ENCODE measurements around the gene ATF6.

Gene ATF6, protein sequence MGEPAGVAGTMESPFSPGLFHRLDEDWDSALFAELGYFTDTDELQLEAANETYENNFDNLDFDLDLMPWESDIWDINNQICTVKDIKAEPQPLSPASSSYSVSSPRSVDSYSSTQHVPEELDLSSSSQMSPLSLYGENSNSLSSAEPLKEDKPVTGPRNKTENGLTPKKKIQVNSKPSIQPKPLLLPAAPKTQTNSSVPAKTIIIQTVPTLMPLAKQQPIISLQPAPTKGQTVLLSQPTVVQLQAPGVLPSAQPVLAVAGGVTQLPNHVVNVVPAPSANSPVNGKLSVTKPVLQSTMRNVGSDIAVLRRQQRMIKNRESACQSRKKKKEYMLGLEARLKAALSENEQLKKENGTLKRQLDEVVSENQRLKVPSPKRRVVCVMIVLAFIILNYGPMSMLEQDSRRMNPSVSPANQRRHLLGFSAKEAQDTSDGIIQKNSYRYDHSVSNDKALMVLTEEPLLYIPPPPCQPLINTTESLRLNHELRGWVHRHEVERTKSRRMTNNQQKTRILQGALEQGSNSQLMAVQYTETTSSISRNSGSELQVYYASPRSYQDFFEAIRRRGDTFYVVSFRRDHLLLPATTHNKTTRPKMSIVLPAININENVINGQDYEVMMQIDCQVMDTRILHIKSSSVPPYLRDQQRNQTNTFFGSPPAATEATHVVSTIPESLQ

DNA sequence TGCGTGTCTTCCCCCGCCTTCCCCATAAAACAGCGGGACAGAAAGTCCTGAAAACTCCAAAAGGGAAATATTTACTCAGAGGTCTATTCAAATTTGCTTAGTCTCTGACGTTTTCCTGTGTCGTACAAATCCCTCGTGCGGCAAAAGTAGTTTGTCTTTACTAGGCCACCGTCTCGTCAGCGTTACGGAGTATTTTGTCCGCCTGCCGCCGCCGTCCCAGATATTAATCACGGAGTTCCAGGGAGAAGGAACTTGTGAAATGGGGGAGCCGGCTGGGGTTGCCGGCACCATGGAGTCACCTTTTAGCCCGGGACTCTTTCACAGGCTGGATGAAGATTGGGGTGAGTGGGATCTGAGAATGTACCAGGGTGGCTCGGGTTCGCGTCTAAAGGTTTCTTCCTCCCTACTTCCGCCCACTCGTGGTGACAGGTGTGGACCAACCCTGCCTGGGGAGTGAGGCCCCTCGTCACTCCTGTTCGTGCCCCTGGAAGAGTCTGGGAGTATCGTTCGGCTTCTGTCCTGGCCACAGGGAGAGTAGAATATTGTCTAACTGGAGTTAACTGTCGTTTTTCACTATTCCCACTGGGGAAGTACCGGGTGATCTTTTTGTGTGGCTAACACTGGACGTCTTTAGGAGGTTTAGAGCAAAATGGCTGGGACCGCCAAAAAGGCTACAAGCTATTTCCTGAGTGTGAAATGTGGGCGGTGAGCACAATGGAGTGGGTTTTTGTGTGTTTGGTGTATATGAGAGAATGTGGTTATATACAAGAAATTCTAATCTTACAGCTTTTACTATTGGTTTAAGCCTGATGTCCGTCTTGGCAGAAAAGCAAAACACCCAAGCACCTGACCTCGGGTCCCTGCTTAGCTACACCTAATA is at the start of gene ATF6:
Gene ATF6 (plus strand): TSS at position 219 of the 880 bp plus-strand sequence. CDS start 41 bp downstream, at position 260.
- in situ Hi-C loops (cut with HindIII; ENCODE audit: low sequenced_read_pairs): no loop called here

DNA sequence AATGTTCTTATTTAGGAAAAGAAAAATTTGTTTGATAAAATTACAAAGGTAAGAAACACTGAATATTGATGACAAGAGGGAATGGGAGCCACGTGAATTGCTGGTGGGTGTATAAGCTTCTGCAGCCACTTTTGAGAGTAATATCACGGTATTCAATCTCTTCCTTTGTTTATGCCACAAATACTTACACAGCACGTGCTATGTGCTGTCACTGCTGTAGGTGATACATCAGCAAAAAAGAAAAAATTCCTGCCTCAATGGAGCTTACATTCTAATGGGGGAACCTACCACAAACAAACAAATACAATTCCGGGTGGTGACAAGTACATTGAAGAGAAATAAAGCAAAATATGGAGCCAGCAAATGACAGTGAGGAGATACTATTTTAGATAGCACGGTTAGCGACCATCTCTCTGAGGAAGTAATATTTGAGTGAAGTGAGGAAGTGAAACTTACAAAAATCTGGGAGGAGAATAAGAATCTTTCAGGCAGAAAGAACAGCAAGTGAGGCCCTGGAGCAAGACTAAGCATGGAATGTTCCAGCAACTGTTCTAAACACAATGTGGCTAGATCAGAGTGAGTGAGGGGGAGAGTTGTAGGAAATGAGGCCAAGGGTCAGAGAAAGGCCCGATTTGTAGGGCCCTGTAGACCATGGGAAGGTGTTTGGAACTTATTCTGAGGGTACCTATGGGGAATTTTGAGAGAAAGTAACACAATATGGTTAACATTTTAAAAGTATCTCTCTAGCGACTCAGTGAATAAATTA is 47.4 kb upstream of the ATF6 start:
- in situ Hi-C loops (cut with HindIII; ENCODE audit: low sequenced_read_pairs): no loop called here

DNA sequence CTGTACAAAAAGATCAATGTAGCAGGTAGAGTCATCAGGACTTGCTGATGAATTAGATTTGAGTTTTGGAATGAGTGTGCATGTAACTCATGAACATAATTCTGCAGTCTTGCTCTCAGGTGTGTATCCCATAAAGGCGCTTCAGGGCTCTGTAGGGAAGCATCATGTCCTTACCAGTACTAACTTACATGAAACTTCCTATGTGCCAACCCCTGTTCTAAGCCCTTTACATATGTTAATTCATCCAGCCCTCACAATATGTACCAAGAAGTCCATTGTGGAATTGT is 46.9 kb upstream of the ATF6 start:
- in situ Hi-C loops (cut with HindIII; ENCODE audit: low sequenced_read_pairs): no loop called here

DNA sequence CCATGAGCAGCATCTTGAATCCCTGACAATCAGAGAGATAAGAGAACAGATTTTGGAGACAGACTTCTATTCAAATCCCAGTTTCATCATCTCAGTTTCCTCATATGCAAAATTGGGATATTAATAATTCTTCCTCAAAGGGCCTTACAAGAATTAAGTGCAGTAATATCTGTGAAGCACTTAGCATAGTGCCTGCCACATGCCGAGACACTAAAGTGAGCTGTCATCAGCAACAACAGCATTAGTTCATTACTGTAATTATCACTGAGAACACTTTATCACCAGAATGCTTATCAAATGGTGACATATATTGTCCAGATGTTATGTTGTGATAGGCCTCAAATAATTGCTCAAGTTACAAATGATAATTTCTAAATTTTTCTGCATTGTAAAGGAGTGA is 45.7 kb upstream of the ATF6 start:
- in situ Hi-C loops (cut with HindIII; ENCODE audit: low sequenced_read_pairs): no loop called here

DNA sequence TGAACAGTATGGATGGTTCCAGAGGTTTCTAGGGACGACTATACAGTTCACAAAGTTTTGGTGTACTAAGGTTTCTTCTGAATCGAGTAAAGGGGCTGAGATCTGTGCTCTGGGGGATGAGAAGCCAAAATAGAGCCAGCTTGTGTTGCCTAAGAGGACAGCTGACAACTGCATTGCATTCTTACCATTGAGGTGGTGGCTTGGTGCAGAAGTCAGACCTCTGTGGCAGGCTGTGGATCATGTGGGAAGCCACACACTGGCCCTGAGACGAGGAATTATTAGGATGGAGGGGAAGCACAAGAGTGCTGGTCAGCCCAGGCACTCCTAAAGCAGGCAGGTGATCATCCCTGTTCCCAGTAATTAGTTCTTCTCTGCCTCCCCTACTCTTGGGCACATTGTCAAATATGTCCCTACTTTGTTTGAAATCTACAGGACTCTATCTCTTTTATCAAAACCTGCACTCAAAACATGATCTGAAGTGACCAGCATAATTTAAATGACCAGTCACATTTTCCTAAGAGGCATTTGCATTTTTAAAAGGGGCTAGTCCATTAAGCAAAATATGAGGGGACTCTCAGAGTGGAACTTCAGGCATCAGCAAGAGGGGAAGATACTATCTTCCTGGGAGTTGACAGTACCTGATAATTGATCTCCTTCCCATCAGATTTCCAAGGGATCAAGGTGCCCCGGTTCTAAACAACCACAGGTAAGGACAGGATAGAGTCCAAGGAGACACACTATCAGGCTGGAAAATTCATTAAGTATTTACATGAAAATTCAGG is 45.0 kb upstream of the ATF6 start, which contains the start of gene FCRLB:
Gene FCRLB (plus strand): TSS at position 589 of the 782 bp plus-strand sequence. CDS start 1,129 bp downstream, outside the sequence.
- in situ Hi-C loops (cut with HindIII; ENCODE audit: low sequenced_read_pairs): no loop called here

DNA sequence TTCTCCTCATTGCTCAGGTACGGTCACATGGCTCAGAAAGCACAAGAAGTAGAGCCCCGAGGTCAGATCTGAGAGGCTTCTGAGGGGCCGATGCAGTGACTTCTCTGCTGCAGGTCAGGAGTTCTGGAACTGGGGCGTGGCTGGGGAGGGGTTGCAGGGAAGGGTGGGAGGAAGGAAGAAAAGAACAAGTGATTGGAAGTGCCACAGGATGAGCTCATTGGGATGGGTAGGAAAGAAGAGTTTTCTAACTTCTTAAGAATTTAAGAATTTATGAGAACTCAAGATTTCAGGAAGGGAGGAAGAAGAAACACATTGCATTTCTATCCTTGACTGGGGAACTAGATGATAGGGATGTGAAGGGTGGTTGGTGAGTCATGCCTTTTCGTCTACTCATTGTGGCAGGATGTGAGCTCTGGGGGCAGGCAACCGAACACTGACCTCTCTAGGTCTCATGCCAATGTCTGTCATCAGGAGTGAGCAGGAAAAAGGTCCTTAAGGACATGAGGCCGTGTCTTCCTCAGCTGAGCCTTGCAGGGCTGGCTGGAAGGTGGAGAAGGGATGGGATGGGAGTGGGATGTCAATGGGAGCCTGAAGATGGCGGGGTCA is 44.3 kb upstream of the ATF6 start:
- in situ Hi-C loops (cut with HindIII; ENCODE audit: low sequenced_read_pairs): no loop called here

DNA sequence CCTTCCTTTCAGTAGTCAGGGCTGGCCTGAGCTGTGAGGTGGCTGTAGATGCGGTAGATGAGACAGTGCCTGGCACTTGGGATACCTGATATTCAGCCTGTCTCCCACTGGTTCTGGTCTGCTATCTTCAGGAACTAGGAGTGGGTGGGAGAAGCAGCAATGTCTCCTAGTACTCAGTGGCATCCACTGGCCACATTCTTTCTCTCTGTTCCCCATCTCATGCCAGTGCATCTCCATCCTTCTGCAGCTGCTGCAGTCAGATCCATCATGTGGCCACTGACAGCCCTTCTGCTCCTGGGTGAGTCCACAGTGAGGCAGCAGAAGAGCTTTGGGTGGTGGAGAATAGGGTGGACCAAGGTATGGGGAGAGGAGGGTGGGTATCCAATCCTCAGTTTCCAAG is 43.7 kb upstream of the ATF6 start:
- in situ Hi-C loops (cut with HindIII; ENCODE audit: low sequenced_read_pairs): no loop called here

DNA sequence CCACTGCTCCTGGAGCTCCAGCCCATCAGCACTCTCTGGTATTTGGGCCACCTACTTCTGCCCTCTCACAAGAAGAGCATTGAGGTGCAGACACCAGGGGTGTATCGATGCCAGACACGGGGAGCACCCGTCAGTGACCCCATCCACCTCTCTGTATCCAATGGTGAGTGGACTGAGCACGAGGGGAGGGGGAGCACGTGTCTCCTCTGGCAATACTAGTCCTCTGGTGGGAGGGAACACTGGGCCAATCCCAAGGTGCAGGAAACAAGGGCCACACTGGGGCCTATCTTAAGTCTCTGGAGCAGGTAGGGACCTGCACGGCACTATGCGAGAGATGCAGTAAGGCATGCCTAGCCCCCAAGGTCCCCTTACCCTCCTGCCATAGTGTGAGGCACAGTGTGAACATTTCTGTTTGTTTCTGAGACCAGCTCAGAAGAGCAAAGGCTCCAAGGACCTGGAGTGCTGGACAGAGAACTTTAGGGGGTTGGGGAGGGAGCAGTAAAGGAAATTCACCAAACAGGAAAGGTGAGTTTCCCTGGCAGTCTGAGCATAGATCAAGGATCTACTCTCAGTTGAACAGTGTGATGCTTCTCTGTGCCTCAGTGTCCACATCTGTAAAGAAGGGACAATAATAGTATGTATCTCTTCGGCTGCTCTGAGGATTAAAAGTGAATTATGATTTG is 42.5 kb upstream of the ATF6 start:
- in situ Hi-C loops (cut with HindIII; ENCODE audit: low sequenced_read_pairs): no loop called here

DNA sequence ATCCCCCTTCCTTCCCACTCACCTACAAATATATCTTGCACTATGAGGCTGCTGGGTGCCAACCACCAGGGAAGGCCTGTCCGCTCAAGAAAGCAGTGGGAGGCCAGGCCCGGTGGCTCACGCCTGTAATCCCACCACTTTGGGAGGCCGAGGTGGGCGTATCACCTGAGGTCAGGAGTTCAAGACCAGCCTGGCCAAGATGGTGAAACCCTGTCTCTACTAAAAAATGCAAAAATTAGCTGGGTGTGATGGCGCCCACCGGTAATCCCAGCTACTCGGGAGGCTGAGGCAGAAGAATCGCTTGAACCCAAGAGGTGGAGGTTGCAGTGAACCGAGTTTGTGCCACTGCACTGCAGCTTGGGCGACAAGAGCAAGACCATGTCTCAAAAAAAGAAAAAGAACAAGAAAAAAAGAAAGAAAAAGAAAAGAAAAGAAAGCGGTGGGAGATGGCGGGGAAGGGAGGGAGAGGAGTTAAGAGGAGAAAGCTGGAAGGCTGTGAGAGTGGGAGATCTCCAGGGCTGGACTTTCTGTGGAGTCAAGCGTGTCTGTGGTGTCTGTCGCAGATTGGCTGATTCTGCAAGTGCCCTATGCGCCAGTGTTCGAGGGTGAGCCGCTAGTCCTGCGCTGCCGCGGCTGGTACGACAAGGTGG is 40.7 kb upstream of the ATF6 start:
- in situ Hi-C loops (cut with HindIII; ENCODE audit: low sequenced_read_pairs): loop anchor here (25.0 kb wide), 1 partner anchor 88 kb away; the partner anchor contains the start of gene FCGR3B

DNA sequence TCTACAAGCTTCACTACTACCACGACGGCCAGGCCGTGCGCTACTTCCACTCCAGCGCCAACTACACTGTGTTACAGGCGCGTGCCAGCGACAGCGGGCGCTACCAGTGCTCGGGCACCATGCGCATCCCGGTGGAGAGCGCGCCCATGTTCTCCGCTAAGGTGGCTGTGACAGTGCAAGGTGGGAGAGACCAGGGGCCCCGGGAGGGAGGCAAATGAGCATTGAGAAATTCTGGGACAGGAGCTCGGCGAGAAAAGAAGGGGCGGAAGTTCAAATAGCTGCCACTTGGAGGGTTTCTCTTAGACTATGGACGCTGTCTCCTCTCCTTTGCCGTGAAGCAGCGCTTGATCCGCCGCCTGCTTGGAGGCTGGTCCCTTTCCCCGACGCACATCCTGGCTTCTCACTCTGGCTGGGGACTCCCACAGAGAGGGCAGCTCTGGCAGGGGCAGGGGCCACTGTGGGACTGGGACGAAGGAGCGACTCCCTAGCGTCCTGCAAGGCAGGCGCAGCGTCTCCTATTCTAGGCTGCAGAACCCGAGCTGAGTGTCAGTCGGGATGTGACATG is 40.1 kb upstream of the ATF6 start:
- in situ Hi-C loops (cut with HindIII; ENCODE audit: low sequenced_read_pairs): loop anchor here (25.0 kb wide), 1 partner anchor 89 kb away; the partner anchor contains the start of gene FCGR3B

DNA sequence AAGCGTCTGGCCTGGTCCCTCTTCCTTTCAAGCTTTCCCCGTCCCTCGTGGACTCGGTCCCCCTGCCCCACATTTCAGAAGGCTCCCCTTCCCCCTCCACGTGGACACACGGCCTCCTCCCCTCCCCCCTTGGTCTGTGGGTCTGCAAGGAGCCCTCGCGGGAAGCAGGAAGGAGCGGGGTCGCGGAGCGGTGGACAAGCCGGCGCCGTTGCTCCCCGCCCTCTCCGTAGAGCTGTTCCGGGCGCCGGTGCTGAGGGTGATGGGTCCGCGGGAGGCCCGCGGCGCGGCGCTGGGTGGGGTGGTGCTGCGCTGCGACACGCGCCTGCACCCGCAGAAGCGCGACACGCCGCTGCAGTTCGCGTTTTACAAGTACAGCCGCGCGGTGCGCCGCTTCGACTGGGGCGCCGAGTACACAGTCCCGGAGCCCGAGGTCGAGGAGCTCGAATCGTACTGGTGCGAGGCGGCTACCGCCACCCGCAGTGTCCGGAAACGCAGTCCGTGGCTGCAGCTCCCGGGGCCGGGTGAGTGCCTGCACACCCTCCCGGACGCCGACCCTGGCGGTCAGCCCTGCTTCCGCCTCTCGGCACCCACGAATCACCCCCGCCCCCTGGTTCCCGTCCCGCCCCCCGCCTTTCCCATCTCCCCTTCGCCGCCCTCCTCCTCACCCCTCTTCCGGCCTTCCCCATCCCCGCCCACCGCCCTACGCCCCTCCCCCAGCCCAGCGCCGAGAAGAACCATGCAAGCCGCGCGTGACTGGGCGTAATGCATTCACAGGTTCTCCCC is 39.5 kb upstream of the ATF6 start:
- in situ Hi-C loops (cut with HindIII; ENCODE audit: low sequenced_read_pairs): loop anchor here (25.0 kb wide), 1 partner anchor 89 kb away; the partner anchor contains the start of gene FCGR3B

DNA sequence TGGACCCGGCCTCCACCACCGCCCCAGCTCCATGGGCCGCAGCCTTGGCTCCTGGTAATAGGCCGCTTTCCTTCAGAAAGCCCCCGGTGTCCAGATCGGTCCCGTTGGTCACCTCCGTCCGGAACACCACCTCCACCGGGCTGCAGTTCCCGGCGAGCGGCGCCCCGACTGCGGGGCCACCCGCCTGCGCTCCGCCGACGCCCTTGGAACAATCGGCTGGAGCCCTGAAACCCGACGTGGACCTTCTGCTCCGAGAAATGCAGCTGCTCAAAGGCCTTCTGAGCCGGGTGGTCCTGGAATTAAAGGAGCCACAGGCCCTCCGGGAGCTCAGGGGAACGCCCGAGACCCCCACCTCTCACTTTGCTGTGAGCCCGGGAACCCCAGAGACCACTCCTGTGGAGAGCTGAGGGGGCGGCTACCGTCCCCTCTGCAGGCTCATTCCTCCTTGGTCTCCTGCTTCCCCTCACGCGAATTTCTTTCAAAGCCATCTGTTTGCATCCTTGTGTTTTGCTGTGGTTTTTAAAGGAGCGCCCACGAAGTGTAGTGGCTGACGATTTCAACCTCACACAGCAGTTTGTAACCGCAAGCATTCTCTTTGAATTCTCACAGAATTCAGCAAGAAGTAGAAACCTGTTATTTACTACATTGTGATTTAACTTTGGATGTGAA is 38.7 kb upstream of the ATF6 start:
- in situ Hi-C loops (cut with HindIII; ENCODE audit: low sequenced_read_pairs): loop anchor here (25.0 kb wide), 1 partner anchor 90 kb away; the partner anchor contains the start of gene FCGR3B

DNA sequence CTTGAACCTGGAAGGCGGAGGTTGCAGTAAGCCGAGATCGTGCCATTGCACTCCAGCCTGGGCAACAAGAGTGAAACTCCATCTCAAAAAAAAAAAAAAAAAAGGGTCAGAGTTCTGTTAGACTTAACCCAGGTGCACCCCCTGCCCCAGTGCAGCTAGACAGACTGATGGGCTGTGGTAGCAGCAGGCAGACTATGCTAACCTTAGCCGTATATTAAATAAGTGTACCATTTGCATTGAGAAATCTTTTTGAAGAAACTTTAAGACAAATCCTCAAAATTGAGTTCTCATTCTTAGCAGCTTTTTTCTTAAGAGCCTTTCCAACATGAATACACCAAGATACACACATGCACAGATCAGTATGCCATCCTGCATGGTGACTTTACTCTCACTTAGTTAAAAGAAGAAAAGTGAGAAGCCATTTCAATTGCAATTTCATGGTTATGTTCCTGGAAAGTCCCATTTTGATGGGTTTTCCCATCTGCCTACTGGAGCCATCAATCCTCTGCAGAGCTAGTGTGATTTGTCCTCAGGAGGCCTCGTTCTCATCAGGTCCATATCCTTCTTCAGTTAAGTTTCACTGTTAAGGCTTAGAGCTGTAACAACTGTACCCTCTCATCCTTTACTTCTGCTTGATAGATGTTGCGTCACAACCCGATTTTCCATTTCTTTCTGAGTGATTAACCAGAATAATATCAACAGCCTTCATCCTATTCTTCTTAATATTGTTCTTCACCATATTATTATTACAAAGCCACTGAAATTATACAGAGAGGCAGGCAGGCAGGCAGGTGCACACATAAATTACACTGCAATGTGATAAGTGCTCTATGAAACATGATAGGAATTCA is 37.5 kb upstream of the ATF6 start:
- in situ Hi-C loops (cut with HindIII; ENCODE audit: low sequenced_read_pairs): loop anchor here (25.0 kb wide), 1 partner anchor 91 kb away; the partner anchor contains the start of gene FCGR3B

DNA sequence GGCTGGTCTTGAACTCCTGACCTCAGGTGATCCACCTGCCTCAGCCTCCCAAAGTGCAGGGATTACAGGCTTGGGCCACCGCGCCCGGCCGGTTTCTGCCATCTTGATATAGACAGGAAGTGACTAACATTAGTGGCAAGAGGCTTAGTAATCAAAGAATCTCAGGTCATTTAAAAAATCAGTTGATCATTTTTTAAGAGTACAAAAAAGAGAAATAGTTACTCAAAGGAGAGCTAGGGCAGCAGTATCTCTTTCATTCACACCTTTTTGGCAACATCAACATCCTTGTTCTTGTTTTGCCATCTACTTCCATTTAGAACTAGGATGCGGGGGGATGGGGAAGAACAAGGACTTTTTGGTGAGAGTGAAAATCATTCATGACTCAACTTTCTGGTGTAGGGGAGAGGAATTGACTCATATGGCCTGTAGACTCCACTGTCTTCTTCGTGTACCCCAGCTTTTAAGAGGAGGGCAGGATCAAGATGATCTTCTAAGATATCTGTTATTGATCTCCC is 36.0 kb upstream of the ATF6 start:
- in situ Hi-C loops (cut with HindIII; ENCODE audit: low sequenced_read_pairs): loop anchor here (25.0 kb wide), 1 partner anchor 93 kb away; the partner anchor contains the start of gene FCGR3B

DNA sequence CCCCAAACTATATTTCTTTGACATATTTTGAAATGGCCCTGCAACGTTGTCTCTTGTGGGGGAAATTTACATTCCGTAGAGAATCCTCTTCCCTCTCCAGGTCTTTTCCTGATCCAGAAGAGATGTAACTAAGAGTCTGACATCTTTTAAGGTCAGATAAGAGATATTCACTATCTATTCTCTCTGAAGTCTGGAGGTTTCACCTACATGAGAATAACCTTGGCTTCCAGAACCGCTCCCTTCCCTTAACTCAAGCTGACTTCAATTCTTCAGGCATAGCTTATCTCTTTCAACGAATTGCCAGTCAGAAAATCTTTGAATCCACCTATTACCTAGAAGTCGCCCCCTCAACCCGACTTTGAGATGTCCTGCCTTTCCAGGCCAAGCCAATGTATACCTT is 34.9 kb upstream of the ATF6 start:
- in situ Hi-C loops (cut with HindIII; ENCODE audit: low sequenced_read_pairs): loop anchor here (25.0 kb wide), 1 partner anchor 94 kb away; the partner anchor contains the start of gene FCGR3B
